Superior temporal gyrus (tissue), 1 donor: ENCODE measurements around the gene PALLD.
"Not testable (repeated sequence)": the region's sequence is repeated elsewhere in the genome, so short reads cannot be mapped to it uniquely, and the experiment has no call there.

Source experiments
- DNase-seq: peaks from one replicate; pipeline ENCODE4 v3.0.0-alpha.2; 2016; ENCODE audit errors: extremely low spot score

PALLD gene

GRCh38 chr4:168796362-168797106, 299.7 kb downstream of the PALLD start:
- no peak for DNase-seq

- no peak for DNase-seq
Measured at GRCh38 chr4:168797194-168797593, 300.3 kb downstream of the PALLD start.

GRCh38 chr4:168797738-168798375, 301.0 kb downstream of the PALLD start:
- DNase-seq = no peak

- no peak for DNase-seq
Measured at GRCh38 chr4:168800926-168801325, 304.1 kb downstream of the PALLD start.

GRCh38 chr4:168802222-168802621, 305.4 kb downstream of the PALLD start:
- DNase-seq = no peak

- DNase-seq = not testable (repeated sequence)
Measured at GRCh38 chr4:168803052-168803451, 306.2 kb downstream of the PALLD start.

- no peak for DNase-seq
Measured at GRCh38 chr4:168803732-168804131, 306.9 kb downstream of the PALLD start.

GRCh38 chr4:168804146-168804545, 307.3 kb downstream of the PALLD start:
- DNase-seq = no peak

GRCh38 chr4:168805341-168805740, 308.5 kb downstream of the PALLD start:
- no peak for DNase-seq

- DNase-seq = not testable (repeated sequence)
Measured at GRCh38 chr4:168806247-168806646, 309.4 kb downstream of the PALLD start.

- no peak for DNase-seq
Measured at GRCh38 chr4:168811207-168811606, 314.4 kb downstream of the PALLD start.

GRCh38 chr4:168811786-168812651, 315.2 kb downstream of the PALLD start:
- DNase-seq = no peak

GRCh38 chr4:168812806-168813205, 316.0 kb downstream of the PALLD start:
- DNase-seq = no peak

GRCh38 chr4:168813890-168814289, 317.0 kb downstream of the PALLD start:
- DNase-seq = no peak

GRCh38 chr4:168815379-168816345, 318.8 kb downstream of the PALLD start:
- DNase-seq = no peak

- DNase-seq = no peak
Measured at GRCh38 chr4:168817370-168817769, 320.5 kb downstream of the PALLD start.

- no peak for DNase-seq
Measured at GRCh38 chr4:168822481-168822880, 325.6 kb downstream of the PALLD start.

GRCh38 chr4:168825975-168826374, 329.1 kb downstream of the PALLD start:
- DNase-seq = no peak

GRCh38 chr4:168826620-168827019, 329.8 kb downstream of the PALLD start:
- DNase-seq = no peak

- no peak for DNase-seq
Measured at GRCh38 chr4:168830777-168831512, 334.1 kb downstream of the PALLD start.

GRCh38 chr4:168831585-168831918, 334.7 kb downstream of the PALLD start:
- DNase-seq = peak; percentile 34
